Measurements from ENCODE around the gene SMIM20. TPM values are rescaled to one million over a fixed set of nuclear protein-coding genes. Genes with fewer than 3 reads are reported as not detected.

Gene SMIM20
- total RNA-seq, 2 experiments from 2014 or later, result 21.3 to 26.9 TPM

DNA sequence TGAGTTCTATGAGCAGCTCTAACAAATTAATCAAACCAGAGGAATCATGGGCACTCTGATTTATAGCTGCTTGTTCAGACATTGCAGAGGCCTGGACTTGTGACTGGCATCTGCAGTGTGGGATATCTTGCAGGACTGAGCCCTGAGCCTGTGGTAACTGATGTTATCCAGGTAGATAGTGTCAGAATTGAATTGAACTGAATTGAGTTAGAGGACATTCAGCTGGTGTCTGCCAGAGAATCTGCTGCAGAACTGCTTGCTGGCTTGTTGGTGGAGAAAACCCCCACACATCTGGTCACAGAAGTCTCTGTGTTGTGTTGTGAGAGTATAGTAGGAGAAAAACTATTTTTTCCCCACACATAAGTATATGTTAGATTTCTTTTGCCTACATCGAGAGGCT, 42.2 kb downstream of the SMIM20 start:
- DNase-seq (no peak), ATAC-seq (no peak)
- peaks cover 2% of the 10 kb centered on the region for H3K4me1 Mint-ChIP-seq (ENCODE audit: low read depth)
- TF ChIP-seq, protein P1, sequence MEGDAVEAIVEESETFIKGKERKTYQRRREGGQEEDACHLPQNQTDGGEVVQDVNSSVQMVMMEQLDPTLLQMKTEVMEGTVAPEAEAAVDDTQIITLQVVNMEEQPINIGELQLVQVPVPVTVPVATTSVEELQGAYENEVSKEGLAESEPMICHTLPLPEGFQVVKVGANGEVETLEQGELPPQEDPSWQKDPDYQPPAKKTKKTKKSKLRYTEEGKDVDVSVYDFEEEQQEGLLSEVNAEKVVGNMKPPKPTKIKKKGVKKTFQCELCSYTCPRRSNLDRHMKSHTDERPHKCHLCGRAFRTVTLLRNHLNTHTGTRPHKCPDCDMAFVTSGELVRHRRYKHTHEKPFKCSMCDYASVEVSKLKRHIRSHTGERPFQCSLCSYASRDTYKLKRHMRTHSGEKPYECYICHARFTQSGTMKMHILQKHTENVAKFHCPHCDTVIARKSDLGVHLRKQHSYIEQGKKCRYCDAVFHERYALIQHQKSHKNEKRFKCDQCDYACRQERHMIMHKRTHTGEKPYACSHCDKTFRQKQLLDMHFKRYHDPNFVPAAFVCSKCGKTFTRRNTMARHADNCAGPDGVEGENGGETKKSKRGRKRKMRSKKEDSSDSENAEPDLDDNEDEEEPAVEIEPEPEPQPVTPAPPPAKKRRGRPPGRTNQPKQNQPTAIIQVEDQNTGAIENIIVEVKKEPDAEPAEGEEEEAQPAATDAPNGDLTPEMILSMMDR (IDR thresholded peaks at IDR 0.05), result no peak
- H3K4me3 Mint-ChIP-seq, result no peak overlapping the region
- no peaks in the 10 kb centered on the region for H3K36me3 Mint-ChIP-seq (ENCODE audit: low read depth)
- ChIA-PET CTCF (no interaction called here), POLR2A (interaction anchor here (1.1 kb wide), 1 partner anchor 22 kb away, joined by 3 read pairs; no protein-coding TSS in a partner anchor)
- H3K9me3 Mint-ChIP-seq, result no peaks in the 10 kb centered on the region
- no peak overlapping the region for H3K27ac Mint-ChIP-seq
- peaks cover 8% of the 10 kb centered on the region for H3K27me3 Mint-ChIP-seq
- intact Hi-C loops (cut with micrococcal nuclease), result no loop called here

DNA sequence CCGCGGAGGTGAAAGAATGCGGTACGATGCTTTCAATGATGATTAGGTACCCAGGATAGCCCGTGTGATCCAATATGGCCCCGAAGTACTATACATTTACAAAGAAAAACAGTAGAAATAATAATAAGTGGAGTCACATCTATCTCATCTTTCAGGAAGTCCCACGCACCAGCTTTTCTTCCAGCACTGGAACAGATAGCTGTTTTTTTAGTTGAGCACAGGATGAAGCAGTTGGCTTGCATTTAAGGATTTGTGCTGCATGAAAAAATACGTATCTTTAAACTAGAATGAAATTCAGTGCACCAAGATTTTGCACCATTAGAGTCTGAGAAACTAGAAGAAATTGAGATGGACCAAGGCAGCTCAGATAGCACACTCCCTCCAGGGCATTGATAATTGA, 44.1 kb downstream of the SMIM20 start:
- no peaks in the 10 kb centered on the region for H3K4me1 Mint-ChIP-seq (ENCODE audit: low read depth)
- DNase-seq (no peak), ATAC-seq (no peak)
- no peaks in the 10 kb centered on the region for H3K36me3 Mint-ChIP-seq (ENCODE audit: low read depth)
- H3K27me3 Mint-ChIP-seq, result peaks cover 6% of the 10 kb centered on the region
- ChIA-PET POLR2A (no interaction called here), CTCF (interaction anchor here (1.0 kb wide), 1 partner anchor 22 kb away, joined by 3 read pairs; no protein-coding TSS in a partner anchor)
- no peak overlapping the region for H3K4me3 Mint-ChIP-seq
- TF ChIP-seq, protein P1 (IDR thresholded peaks at IDR 0.05), result no peak
- H3K27ac Mint-ChIP-seq, result no peak overlapping the region
- H3K9me3 Mint-ChIP-seq, result no peaks in the 10 kb centered on the region
- intact Hi-C loops (cut with micrococcal nuclease), result no loop called here

GRCh38 chr4:25962393-25962792, 48.4 kb downstream of the SMIM20 start:
- ChIA-PET POLR2A (no interaction called here), CTCF (interaction anchor here (2.2 kb wide), 1 partner anchor 36 kb away, joined by 6 read pairs; no protein-coding TSS in a partner anchor)
- H3K4me1 Mint-ChIP-seq (ENCODE audit: low read depth), result no peaks in the 10 kb centered on the region
- no peak overlapping the region for H3K4me3 Mint-ChIP-seq
- peaks cover under 1% of the 10 kb centered on the region for H3K27me3 Mint-ChIP-seq
- ATAC-seq, result no peak
- no peak for DNase-seq
- H3K27ac Mint-ChIP-seq, result no peak overlapping the region
- intact Hi-C loops (cut with micrococcal nuclease), result no loop called here
- TF ChIP-seq, protein P1 (IDR thresholded peaks at IDR 0.05), result no peak
- no peaks in the 10 kb centered on the region for H3K9me3 Mint-ChIP-seq
- no peaks in the 10 kb centered on the region for H3K36me3 Mint-ChIP-seq (ENCODE audit: low read depth)

DNA sequence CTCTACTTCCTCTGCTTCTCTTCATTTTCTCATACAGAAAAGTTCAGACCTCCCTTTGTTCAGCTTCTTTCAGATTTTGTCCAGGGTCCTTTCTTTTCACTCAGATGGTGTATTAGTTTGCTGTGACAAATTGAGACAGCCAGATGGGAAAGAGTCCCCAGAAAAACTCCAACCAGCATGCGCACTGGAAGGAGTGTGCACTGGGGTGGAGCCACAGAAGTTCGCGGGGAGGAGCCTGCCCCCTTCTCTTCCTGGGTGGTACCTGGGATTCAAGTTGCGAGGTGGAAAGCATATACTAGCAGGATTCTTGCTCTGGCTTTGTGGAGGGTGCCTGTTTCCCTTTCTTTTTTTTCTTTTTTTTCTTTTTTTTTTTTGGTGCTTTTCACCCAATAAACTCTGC, 51.6 kb downstream of the SMIM20 start:
- intact Hi-C loops (cut with micrococcal nuclease), result no loop called here
- peaks cover 8% of the 10 kb centered on the region for H3K27me3 Mint-ChIP-seq
- CTCF ChIA-PET, result no interaction called here
- ATAC-seq (no peak), DNase-seq (no peak)
- H3K27ac Mint-ChIP-seq, result no peak overlapping the region
- H3K36me3 Mint-ChIP-seq (ENCODE audit: low read depth), result no peaks in the 10 kb centered on the region
- TF ChIP-seq, protein P1 (IDR thresholded peaks at IDR 0.05), result no peak
- H3K4me3 Mint-ChIP-seq, result no peak overlapping the region
- H3K4me1 Mint-ChIP-seq (ENCODE audit: low read depth), result no peaks in the 10 kb centered on the region
- no peaks in the 10 kb centered on the region for H3K9me3 Mint-ChIP-seq
- POLR2A ChIA-PET, result no interaction called here

DNA sequence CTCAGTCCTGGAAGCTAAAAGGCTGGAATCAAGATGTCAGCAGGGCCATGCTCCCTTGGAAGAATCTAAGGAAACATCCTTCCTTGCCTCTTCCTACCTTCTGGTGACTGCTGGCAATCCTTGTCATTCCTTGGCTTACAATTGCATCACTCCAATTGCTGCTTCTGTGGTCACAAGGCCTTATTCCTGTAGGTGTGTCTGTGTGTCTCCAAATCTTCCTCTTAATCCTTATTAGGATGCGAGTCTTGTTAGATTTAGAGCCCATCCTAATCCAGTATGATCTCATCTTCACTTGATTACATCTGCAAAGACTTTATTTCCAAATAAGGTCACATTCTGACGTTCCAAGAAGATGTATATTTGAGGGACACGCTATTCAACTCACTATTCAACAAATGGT, 52.2 kb downstream of the SMIM20 start:
- no peaks in the 10 kb centered on the region for H3K4me1 Mint-ChIP-seq (ENCODE audit: low read depth)
- DNase-seq (no peak), ATAC-seq (no peak)
- POLR2A ChIA-PET, result interaction anchor here (0.6 kb wide), 1 partner anchor 133 kb away, joined by 3 read pairs; no protein-coding TSS in a partner anchor
- CTCF ChIA-PET, result interaction anchor here (2.9 kb wide), 1 partner anchor 22 kb away, joined by 14 read pairs; no protein-coding TSS in a partner anchor
- H3K36me3 Mint-ChIP-seq (ENCODE audit: low read depth), result no peaks in the 10 kb centered on the region
- TF ChIP-seq, protein P1 (IDR thresholded peaks at IDR 0.05), result no peak
- peaks cover 8% of the 10 kb centered on the region for H3K27me3 Mint-ChIP-seq
- H3K4me3 Mint-ChIP-seq, result no peak overlapping the region
- H3K9me3 Mint-ChIP-seq, result no peaks in the 10 kb centered on the region
- no peak overlapping the region for H3K27ac Mint-ChIP-seq
- intact Hi-C loops (cut with micrococcal nuclease), result no loop called here

Data from activated CD8-positive, alpha-beta T cell treated with anti-CD3 and anti-CD28 coated beads for 36 hours (primary cell).